Neuron (in vitro differentiated cells): ENCODE measurements around the gene SERPINA1.

Experiments
- H2AFZ ChIP-seq: one replicate; pipeline ENCODE4 v1.6.1; 2013; ENCODE audit warnings: low read depth, mild to moderate bottlenecking, inconsistent platforms, low read length, moderate library complexity
- H3K27me3 ChIP-seq: one replicate; pipeline ENCODE4 v1.6.1; 2013; ENCODE audit warnings: low read length; ENCODE audit not compliant: insufficient read depth
- H3K36me3 ChIP-seq: one replicate; pipeline ENCODE4 v1.6.1; 2013; ENCODE audit warnings: low read length; ENCODE audit not compliant: insufficient read depth
- H3K4me1 ChIP-seq: one replicate; pipeline ENCODE4 v1.6.1; 2013; ENCODE audit warnings: low read length; ENCODE audit not compliant: insufficient read depth
- H3K4me3 ChIP-seq: 2 replicates; pipeline ENCODE4 v1.5.1; 2013; ENCODE audit warnings: mild to moderate bottlenecking, low read length, moderate library complexity
- H3K9me3 ChIP-seq: one replicate; pipeline ENCODE4 v1.6.1; 2013; ENCODE audit warnings: low read length

The SERPINA1 gene

DNA sequence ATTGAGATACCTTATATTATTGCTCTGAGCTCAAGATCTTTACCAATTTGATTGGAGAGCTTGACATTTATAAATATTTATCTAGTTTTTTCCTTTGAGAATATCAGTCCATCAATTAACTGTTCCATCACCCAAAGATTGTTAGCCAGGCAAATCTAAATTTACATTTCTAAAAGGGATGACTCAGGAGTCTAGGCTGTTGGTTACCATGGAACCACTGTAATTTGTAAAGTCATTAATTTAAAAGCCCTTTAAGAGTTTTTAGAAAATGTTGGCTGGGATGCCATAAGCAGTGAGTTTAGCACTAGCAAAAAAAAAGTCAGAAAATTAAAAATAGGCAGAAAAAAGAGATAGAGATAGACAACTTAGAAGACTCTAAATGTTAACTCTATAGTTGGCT lies 19.5 kb upstream of the SERPINA1 start:
- no peaks in the 10 kb centered on the region for H3K36me3 ChIP-seq
- H2AFZ ChIP-seq, result no peak overlapping the region
- no peaks in the 10 kb centered on the region for H3K9me3 ChIP-seq
- no peak overlapping the region for H3K4me3 ChIP-seq
- no peaks in the 10 kb centered on the region for H3K27me3 ChIP-seq
- no peaks in the 10 kb centered on the region for H3K4me1 ChIP-seq

- no peaks in the 10 kb centered on the region for H3K27me3 ChIP-seq
- H3K9me3 ChIP-seq, result no peaks in the 10 kb centered on the region
- H3K36me3 ChIP-seq, result no peaks in the 10 kb centered on the region
- no peaks in the 10 kb centered on the region for H3K4me1 ChIP-seq
- H2AFZ ChIP-seq, result no peak overlapping the region
- H3K4me3 ChIP-seq, result no peak overlapping the region
Measured at GRCh38 chr14:94406910-94407309, 18.5 kb upstream of the SERPINA1 start.

- Histone ChIP-seq H2AFZ (no peak overlapping the region), H3K4me3 (no peak overlapping the region), H3K27me3 (no peaks in the 10 kb centered on the region)
Measured at GRCh38 chr14:94405486-94405885, 17.1 kb upstream of the SERPINA1 start.

DNA sequence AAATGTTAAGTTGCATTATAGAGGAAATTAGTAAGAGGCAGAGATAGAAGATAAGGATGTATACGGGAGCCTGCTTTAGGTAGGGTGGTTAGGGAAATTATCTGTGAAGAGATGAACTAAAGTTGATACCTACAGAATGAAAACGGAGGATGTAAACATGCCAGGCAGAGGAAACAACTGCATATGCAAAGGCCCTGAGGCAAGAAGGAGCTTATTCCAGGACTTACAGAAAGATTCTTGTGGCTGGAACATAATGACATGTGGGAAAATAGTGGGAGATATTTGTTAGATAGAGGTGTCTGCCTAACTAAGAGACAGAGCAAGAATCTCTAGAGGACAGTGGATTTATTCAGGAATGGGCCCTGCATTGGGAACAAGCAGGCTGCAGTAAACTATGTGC lies 16.2 kb upstream of the SERPINA1 start:
- Histone ChIP-seq H3K27me3 (no peaks in the 10 kb centered on the region), H3K36me3 (no peaks in the 10 kb centered on the region), H3K9me3 (no peaks in the 10 kb centered on the region)

More at GRCh38 chr14:94405486-94405885, 17.1 kb upstream of the SERPINA1 start:
- H3K36me3 ChIP-seq, result no peaks in the 10 kb centered on the region
- peaks cover under 1% of the 10 kb centered on the region for H3K4me1 ChIP-seq
- H3K9me3 ChIP-seq, result no peaks in the 10 kb centered on the region

GRCh38 chr14:94403312-94403932 lies 15.0 kb upstream of the SERPINA1 start:
- Histone ChIP-seq H3K36me3 (no peaks in the 10 kb centered on the region), H3K9me3 (no peaks in the 10 kb centered on the region), H3K4me1 (peaks cover 5% of the 10 kb centered on the region), H2AFZ (no peak overlapping the region), H3K4me3 (no peak overlapping the region), H3K27me3 (no peaks in the 10 kb centered on the region)

More for the DNA sequence above, 16.2 kb upstream of the SERPINA1 start:
- Histone ChIP-seq H2AFZ (no peak overlapping the region), H3K4me1 (peaks cover 5% of the 10 kb centered on the region), H3K4me3 (no peak overlapping the region)

- Histone ChIP-seq H3K4me3 (no peak overlapping the region), H3K4me1 (peaks cover 25% of the 10 kb centered on the region), H3K36me3 (no peaks in the 10 kb centered on the region), H3K9me3 (no peaks in the 10 kb centered on the region), H2AFZ (no peak overlapping the region), H3K27me3 (no peaks in the 10 kb centered on the region)
Measured at GRCh38 chr14:94401083-94401482, 12.7 kb upstream of the SERPINA1 start.

DNA sequence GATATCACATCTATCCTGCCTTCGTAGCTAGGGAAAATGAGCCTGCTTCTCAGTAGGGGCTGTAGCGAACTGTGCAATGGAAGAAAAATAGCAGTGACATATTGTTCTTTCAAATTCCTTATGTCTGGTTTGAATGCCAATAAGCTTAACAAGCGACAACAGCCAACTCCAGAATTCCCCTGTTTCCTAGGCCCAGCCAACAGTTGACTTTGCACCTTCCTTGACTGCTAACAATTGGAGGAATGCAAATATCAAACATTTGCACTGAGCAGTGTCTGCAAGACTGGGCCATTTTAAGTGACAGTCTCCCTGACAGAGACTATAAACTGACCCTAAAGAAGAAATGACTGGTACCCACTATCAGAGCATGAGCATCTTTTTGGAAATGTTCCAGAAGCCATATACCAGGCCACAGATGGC lies 12.0 kb upstream of the SERPINA1 start:
- Histone ChIP-seq H3K4me1 (peaks cover 25% of the 10 kb centered on the region), H3K9me3 (no peaks in the 10 kb centered on the region), H2AFZ (no peak overlapping the region), H3K27me3 (no peaks in the 10 kb centered on the region), H3K4me3 (no peak overlapping the region), H3K36me3 (no peaks in the 10 kb centered on the region)

GRCh38 chr14:94398536-94398935 lies 10.1 kb upstream of the SERPINA1 start:
- Histone ChIP-seq H2AFZ (no peak overlapping the region), H3K27me3 (no peaks in the 10 kb centered on the region), H3K9me3 (no peaks in the 10 kb centered on the region), H3K36me3 (no peaks in the 10 kb centered on the region), H3K4me3 (no peak overlapping the region), H3K4me1 (peaks cover 25% of the 10 kb centered on the region)

GRCh38 chr14:94398182-94398479 lies 9.7 kb upstream of the SERPINA1 start:
- H2AFZ ChIP-seq, result no peak overlapping the region
- no peaks in the 10 kb centered on the region for H3K27me3 ChIP-seq
- no peaks in the 10 kb centered on the region for H3K36me3 ChIP-seq
- no peak overlapping the region for H3K4me3 ChIP-seq
- H3K4me1 ChIP-seq, result peaks cover 25% of the 10 kb centered on the region
- no peaks in the 10 kb centered on the region for H3K9me3 ChIP-seq

- no peaks in the 10 kb centered on the region for H3K27me3 ChIP-seq
- H3K36me3 ChIP-seq, result no peaks in the 10 kb centered on the region
- no peak overlapping the region for H3K4me3 ChIP-seq
- H2AFZ ChIP-seq, result no peak overlapping the region
- peaks cover 25% of the 10 kb centered on the region for H3K4me1 ChIP-seq
- H3K9me3 ChIP-seq, result no peaks in the 10 kb centered on the region
Measured at GRCh38 chr14:94397289-94398181, 9.1 kb upstream of the SERPINA1 start.

- no peaks in the 10 kb centered on the region for H3K27me3 ChIP-seq
- H3K36me3 ChIP-seq, result no peaks in the 10 kb centered on the region
- no peak overlapping the region for H2AFZ ChIP-seq
- peaks cover 25% of the 10 kb centered on the region for H3K4me1 ChIP-seq
- no peak overlapping the region for H3K4me3 ChIP-seq
- no peaks in the 10 kb centered on the region for H3K9me3 ChIP-seq
Measured at GRCh38 chr14:94396628-94397225, 8.3 kb upstream of the SERPINA1 start.

- peaks cover 25% of the 10 kb centered on the region for H3K4me1 ChIP-seq
- no peak overlapping the region for H2AFZ ChIP-seq
- H3K36me3 ChIP-seq, result no peaks in the 10 kb centered on the region
Measured at GRCh38 chr14:94395888-94396574, 7.6 kb upstream of the SERPINA1 start.

More at GRCh38 chr14:94395888-94396574, 7.6 kb upstream of the SERPINA1 start:
- H3K27me3 ChIP-seq, result no peaks in the 10 kb centered on the region
- no peaks in the 10 kb centered on the region for H3K9me3 ChIP-seq
- H3K4me3 ChIP-seq, result no peak overlapping the region
